ENCODE data around the gene RNF2. TPM values are rescaled to one million over a fixed set of nuclear protein-coding genes. Genes with fewer than 3 reads are reported as not detected.

RNF2 gene
- polyA plus RNA-seq, 1 donor (not counting 4 experiments of a cell fraction or from before 2014, with no cell fraction given) = 29.2 TPM

DNA sequence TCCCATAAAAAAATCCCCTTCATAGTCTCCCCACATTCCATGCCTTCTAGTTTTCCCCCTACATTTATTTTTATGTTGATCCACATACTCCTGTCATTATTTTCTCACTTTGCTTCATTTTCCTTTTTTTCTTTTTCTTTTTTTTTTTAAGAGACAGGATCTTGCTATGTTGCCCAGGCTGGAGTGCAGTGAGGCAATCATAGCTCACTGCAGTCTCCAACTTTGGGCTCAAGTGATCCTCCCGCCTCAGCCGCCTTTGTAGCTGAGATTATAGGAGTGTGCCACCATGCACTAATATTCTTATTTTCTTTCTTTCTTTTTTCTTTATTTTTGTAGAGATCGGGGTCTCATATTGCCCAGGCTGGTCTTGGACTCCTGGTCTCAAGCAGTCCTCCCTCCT, 7.8 kb downstream of the RNF2 start:
- no peak overlapping the region for H3K4me3 ChIP-seq (ENCODE audit: control insufficient read depth in 2 of 3, extremely low read depth in 1 of 3, insufficient read depth in 2 of 3, low read depth in 1 of 3, low read length in 3 of 3)
- no peaks in the 10 kb centered on the region for H3K4me1 ChIP-seq (ENCODE audit: control insufficient read depth, extremely low read depth, insufficient read depth, low read length)
- no peaks in the 10 kb centered on the region for H3K9me1 ChIP-seq (ENCODE audit: control insufficient read depth, extremely low read depth, insufficient read depth, low read length)
- H3K4me2 ChIP-seq (ENCODE audit: control insufficient read depth, extremely low read depth, insufficient read depth, low read depth, low read length) = no peak overlapping the region
- no peak for DNase-seq (ENCODE audit: low read depth, low spot score)
- H2AFZ ChIP-seq (ENCODE audit: control insufficient read depth, low read length) = no peak overlapping the region
- no peak overlapping the region for H3K27ac ChIP-seq (ENCODE audit: control insufficient read depth, insufficient read depth, low read length)
- no peaks in the 10 kb centered on the region for H3K9me3 ChIP-seq (ENCODE audit: control insufficient read depth, low read depth, low read length)
- H4K20me1 ChIP-seq (ENCODE audit: control insufficient read depth, extremely low read depth, insufficient read depth, low read length) = no peaks in the 10 kb centered on the region
- H3K36me3 ChIP-seq (ENCODE audit: control insufficient read depth in 2 of 2, extremely low read depth in 1 of 2, insufficient read depth in 2 of 2, low read length in 2 of 2) = peaks cover 0 to 2% of the 10 kb centered on the region in 2 experiments
- no peak overlapping the region for H3K9ac ChIP-seq (ENCODE audit: control insufficient read depth, extremely low read depth, insufficient read depth, low read length)
- no peaks in the 10 kb centered on the region for H3K27me3 ChIP-seq (ENCODE audit: control insufficient read depth, extremely low read depth, insufficient read depth, low read length)
- dilution Hi-C loops (cut with MboI; ENCODE audit: extremely low pct_ligation_motif_present, low sequenced_read_pairs) = no loop called here
- peaks cover 77% of the 10 kb centered on the region for H3K79me2 ChIP-seq (ENCODE audit: control insufficient read depth, insufficient read depth, low read length)
- FAIRE-seq = no peak
- TF ChIP-seq EZH2 (IDR thresholded peaks at IDR 0.05; ENCODE audit: low read length) = no peak
- TF ChIP-seq, protein P1, sequence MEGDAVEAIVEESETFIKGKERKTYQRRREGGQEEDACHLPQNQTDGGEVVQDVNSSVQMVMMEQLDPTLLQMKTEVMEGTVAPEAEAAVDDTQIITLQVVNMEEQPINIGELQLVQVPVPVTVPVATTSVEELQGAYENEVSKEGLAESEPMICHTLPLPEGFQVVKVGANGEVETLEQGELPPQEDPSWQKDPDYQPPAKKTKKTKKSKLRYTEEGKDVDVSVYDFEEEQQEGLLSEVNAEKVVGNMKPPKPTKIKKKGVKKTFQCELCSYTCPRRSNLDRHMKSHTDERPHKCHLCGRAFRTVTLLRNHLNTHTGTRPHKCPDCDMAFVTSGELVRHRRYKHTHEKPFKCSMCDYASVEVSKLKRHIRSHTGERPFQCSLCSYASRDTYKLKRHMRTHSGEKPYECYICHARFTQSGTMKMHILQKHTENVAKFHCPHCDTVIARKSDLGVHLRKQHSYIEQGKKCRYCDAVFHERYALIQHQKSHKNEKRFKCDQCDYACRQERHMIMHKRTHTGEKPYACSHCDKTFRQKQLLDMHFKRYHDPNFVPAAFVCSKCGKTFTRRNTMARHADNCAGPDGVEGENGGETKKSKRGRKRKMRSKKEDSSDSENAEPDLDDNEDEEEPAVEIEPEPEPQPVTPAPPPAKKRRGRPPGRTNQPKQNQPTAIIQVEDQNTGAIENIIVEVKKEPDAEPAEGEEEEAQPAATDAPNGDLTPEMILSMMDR (optimal IDR thresholded peaks at IDR 0.05 in 1 of 3, IDR thresholded peaks at IDR 0.05 in 1 of 3, conservative IDR thresholded peaks at IDR 0.05 in 1 of 3; ENCODE audit: extremely low read depth in 1 of 3, insufficient read depth in 2 of 3, low read length in 3 of 3) = no peak

DNA sequence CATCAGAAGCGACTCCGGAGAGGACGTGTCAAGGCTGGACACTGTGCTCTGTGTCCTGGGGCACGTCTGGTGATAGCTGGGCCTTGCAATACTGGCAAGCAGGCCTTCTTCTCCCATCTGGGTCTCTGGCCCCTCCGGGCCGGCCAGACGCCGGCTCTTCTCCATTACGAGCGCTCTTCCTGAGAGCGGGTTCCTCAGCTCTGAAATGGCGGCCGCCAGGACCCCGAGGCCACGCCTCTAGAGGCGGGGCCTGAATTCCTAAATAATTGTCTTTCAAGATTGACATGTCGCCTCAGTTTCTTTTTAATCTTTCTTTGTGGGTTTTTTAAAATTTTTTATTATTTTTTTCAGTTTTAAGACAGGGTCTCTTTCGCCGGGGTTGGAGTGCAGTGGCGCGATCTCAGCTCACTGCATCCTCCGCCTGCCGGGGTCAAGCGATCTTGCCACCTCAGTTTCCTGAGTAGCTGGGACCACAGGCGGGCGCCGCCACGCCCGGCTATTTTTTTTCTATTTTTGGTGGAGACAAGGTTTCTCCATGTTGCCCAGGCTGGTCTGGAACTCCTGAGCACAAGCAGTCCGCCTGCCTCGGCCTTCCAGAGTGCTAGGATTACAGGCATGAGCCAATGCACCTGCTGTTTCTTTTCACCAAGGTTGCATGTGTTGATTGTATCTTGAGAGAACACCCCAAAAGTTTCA, 9.2 kb downstream of the RNF2 start:
- H3K4me3 ChIP-seq (ENCODE audit: control insufficient read depth in 2 of 3, extremely low read depth in 1 of 3, insufficient read depth in 2 of 3, low read depth in 1 of 3, low read length in 3 of 3) = no peak overlapping the region
- no peak overlapping the region for H3K9ac ChIP-seq (ENCODE audit: control insufficient read depth, extremely low read depth, insufficient read depth, low read length)
- H3K36me3 ChIP-seq (ENCODE audit: control insufficient read depth in 2 of 2, extremely low read depth in 1 of 2, insufficient read depth in 2 of 2, low read length in 2 of 2) = peaks cover 0 to 2% of the 10 kb centered on the region in 2 experiments
- dilution Hi-C loops (cut with MboI; ENCODE audit: extremely low pct_ligation_motif_present, low sequenced_read_pairs) = no loop called here
- no peak overlapping the region for H2AFZ ChIP-seq (ENCODE audit: control insufficient read depth, low read length)
- no peaks in the 10 kb centered on the region for H3K9me3 ChIP-seq (ENCODE audit: control insufficient read depth, low read depth, low read length)
- DNase-seq (ENCODE audit: low read depth, low spot score) = no peak
- H3K27me3 ChIP-seq (ENCODE audit: control insufficient read depth, extremely low read depth, insufficient read depth, low read length) = no peaks in the 10 kb centered on the region
- H3K4me2 ChIP-seq (ENCODE audit: control insufficient read depth, extremely low read depth, insufficient read depth, low read depth, low read length) = no peak overlapping the region
- TF ChIP-seq, protein P1 (optimal IDR thresholded peaks at IDR 0.05 in 1 of 3, IDR thresholded peaks at IDR 0.05 in 1 of 3, conservative IDR thresholded peaks at IDR 0.05 in 1 of 3; ENCODE audit: extremely low read depth in 1 of 3, insufficient read depth in 2 of 3, low read length in 3 of 3) = no peak
- TF ChIP-seq EZH2 (IDR thresholded peaks at IDR 0.05; ENCODE audit: low read length) = no peak
- peaks cover 72% of the 10 kb centered on the region for H3K79me2 ChIP-seq (ENCODE audit: control insufficient read depth, insufficient read depth, low read length)
- FAIRE-seq = no peak
- no peaks in the 10 kb centered on the region for H3K4me1 ChIP-seq (ENCODE audit: control insufficient read depth, extremely low read depth, insufficient read depth, low read length)
- no peaks in the 10 kb centered on the region for H4K20me1 ChIP-seq (ENCODE audit: control insufficient read depth, extremely low read depth, insufficient read depth, low read length)
- H3K27ac ChIP-seq (ENCODE audit: control insufficient read depth, insufficient read depth, low read length) = no peak overlapping the region
- H3K9me1 ChIP-seq (ENCODE audit: control insufficient read depth, extremely low read depth, insufficient read depth, low read length) = no peaks in the 10 kb centered on the region

All from keratinocyte (primary cell).